ENCODE data around the gene PCNP.
"Not testable (repeated sequence)": the region's sequence is repeated elsewhere in the genome, so short reads cannot be mapped to it uniquely, and the experiment has no call there.

The PCNP gene

GRCh38 chr3:101573449-101574387 lies at the start of gene PCNP:
PCNP (plus strand) TSS chr3:101574180; CDS start chr3:101574216, 36 bp downstream.
- peak; percentile 95 for DNase-seq

- DNase-seq = no peak
Observed at GRCh38 chr3:101527441-101527840, 46.5 kb upstream of the PCNP start.

GRCh38 chr3:101527906-101528305 lies 46.1 kb upstream of the PCNP start:
- no peak for DNase-seq

GRCh38 chr3:101529816-101530685 lies 43.9 kb upstream of the PCNP start:
- no peak for DNase-seq

- no peak for DNase-seq
Observed at GRCh38 chr3:101530686-101531047, 43.3 kb upstream of the PCNP start.

GRCh38 chr3:101531473-101532086 lies 42.4 kb upstream of the PCNP start:
- DNase-seq = no peak

- no peak for DNase-seq
Observed at GRCh38 chr3:101532783-101533602, 41.0 kb upstream of the PCNP start.

- DNase-seq = no peak
Observed at GRCh38 chr3:101533603-101533968, 40.4 kb upstream of the PCNP start.

- no peak for DNase-seq
Observed at GRCh38 chr3:101535221-101535620, 38.8 kb upstream of the PCNP start.

GRCh38 chr3:101536266-101536665 lies 37.7 kb upstream of the PCNP start:
- no peak for DNase-seq

- not testable (repeated sequence) for DNase-seq
Observed at GRCh38 chr3:101536955-101537354, 37.0 kb upstream of the PCNP start.

GRCh38 chr3:101542957-101543356 lies 31.0 kb upstream of the PCNP start:
- DNase-seq = no peak

- no peak for DNase-seq
Observed at GRCh38 chr3:101544161-101544850, 29.7 kb upstream of the PCNP start.

GRCh38 chr3:101548527-101549105 lies 25.4 kb upstream of the PCNP start:
- no peak for DNase-seq

GRCh38 chr3:101549473-101549872 lies 24.5 kb upstream of the PCNP start:
- DNase-seq = no peak

- not testable (repeated sequence) for DNase-seq
Observed at GRCh38 chr3:101551359-101552081, 22.5 kb upstream of the PCNP start.

- DNase-seq = not testable (repeated sequence)
Observed at GRCh38 chr3:101553381-101553780, 20.6 kb upstream of the PCNP start.

- no peak for DNase-seq
Observed at GRCh38 chr3:101556064-101556463, 17.9 kb upstream of the PCNP start.

GRCh38 chr3:101561630-101562328 lies 12.2 kb upstream of the PCNP start, which contains the start of gene TRMT10C:
TRMT10C (plus strand) TSS chr3:101561868; CDS start chr3:101564782, 2,914 bp downstream.
- DNase-seq = peak; percentile 68 to 81
